Measurements from ENCODE around the gene SCP2. TPM values are rescaled to one million over a fixed set of nuclear protein-coding genes. Genes with fewer than 3 reads are reported as not detected.

The SCP2 gene
- polyA plus RNA-seq, 1 of the 3 experiments (the other 2 are of a cell fraction), result 49.5 TPM

DNA sequence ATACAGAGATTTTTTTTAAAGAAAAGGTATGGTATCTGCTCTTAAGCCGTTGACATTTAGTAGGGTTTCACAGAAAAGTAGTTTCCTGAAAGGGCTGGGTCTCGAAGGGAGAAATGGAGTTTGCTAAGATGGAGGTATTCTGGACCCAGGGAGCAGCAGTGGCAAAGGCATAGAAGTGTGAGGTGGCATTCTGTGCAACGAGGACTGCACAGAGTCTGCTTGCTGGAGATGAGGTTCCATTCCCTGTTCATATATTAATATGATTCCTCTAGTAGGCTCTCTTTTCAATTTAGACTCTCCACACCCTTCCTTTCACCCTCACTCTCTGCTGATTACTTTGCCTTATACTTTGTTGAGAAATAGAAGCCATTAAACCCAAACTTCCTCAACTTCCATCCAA, 96.5 kb downstream of the SCP2 start:
- WGBS (ENCODE audit: low lambda C conversion rate), result 88% methylated on average over 3 of the region's 3 CpGs
- Histone ChIP-seq H4K20me1 (ENCODE audit: insufficient read depth) (no peaks in the 10 kb centered on the region), H3K79me2 (ENCODE audit: insufficient read depth) (peaks cover 59% of the 10 kb centered on the region)

DNA sequence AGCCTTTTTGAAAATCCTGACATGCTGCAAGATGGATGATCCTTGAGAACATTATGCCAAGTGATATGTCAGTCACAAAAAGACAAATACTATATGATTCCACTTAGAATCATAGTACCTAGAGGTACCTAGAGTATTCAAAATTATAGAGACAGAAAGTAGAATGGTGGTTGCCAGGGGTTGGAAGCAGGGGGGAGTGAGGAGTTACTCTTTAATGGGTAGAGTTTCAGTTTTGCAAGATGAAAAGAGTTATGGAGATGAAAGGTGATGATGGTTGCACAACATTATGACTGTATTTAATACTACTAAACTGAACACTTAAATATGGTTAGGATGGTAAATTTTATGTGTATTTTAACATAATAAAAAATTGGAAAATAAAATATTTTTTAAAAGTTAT, 97.0 kb downstream of the SCP2 start:
- H3K9me3 ChIP-seq, result no peaks in the 10 kb centered on the region
- H2AFZ ChIP-seq (ENCODE audit: low read depth), result no peak overlapping the region
- H3K9me2 ChIP-seq, result no peaks in the 10 kb centered on the region
- peaks cover 0 to 9% of the 10 kb centered on the region in 2 experiments for H3K36me3 ChIP-seq (replicated peaks in 1 of 2; ENCODE audit: control insufficient read depth in 1 of 2, insufficient read depth in 2 of 2, low read length in 1 of 2)
- no peaks in the 10 kb centered on the region for H3F3A ChIP-seq (replicated peaks; ENCODE audit: insufficient read depth)
- no peak overlapping the region for H3K27ac ChIP-seq (ENCODE audit: low read depth in 2 of 2, low read length in 1 of 2)
- peaks cover 0 to 2% of the 10 kb centered on the region in 2 experiments; a peak in 2 of 4 replicates for H3K4me1 ChIP-seq (ENCODE audit: control insufficient read depth in 1 of 2, insufficient read depth in 2 of 2, low read depth in 1 of 2, low read length in 1 of 2)
- no peak overlapping the region for H3K4me2 ChIP-seq
- H3K79me2 ChIP-seq (ENCODE audit: insufficient read depth), result peaks cover 59% of the 10 kb centered on the region
- H3K27me3 ChIP-seq (ENCODE audit: insufficient read depth), result no peaks in the 10 kb centered on the region
- no peaks in the 10 kb centered on the region for H4K20me1 ChIP-seq (ENCODE audit: insufficient read depth)
- no peak overlapping the region for H3K9ac ChIP-seq
- DNase-seq, result no peak
- ChIA-PET CTCF (no interaction called here), POLR2A (no interaction called here)
- H3K4me3 ChIP-seq (ENCODE audit: low read depth in 2 of 2, low read length in 1 of 2), result no peak overlapping the region
- TF ChIP-seq, protein P1, sequence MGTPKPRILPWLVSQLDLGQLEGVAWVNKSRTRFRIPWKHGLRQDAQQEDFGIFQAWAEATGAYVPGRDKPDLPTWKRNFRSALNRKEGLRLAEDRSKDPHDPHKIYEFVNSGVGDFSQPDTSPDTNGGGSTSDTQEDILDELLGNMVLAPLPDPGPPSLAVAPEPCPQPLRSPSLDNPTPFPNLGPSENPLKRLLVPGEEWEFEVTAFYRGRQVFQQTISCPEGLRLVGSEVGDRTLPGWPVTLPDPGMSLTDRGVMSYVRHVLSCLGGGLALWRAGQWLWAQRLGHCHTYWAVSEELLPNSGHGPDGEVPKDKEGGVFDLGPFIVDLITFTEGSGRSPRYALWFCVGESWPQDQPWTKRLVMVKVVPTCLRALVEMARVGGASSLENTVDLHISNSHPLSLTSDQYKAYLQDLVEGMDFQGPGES (IDR thresholded peaks at IDR 0.05; ENCODE audit: low read depth, low read length), result no peak
- TF ChIP-seq RXRA (IDR thresholded peaks at IDR 0.05; ENCODE audit: borderline replicate concordance, low read depth) (no peak), TCF12 (IDR thresholded peaks at IDR 0.05) (no peak), ELF1 (IDR thresholded peaks at IDR 0.05) (no peak), JUND (IDR thresholded peaks at IDR 0.05) (no peak), SIN3A (IDR thresholded peaks at IDR 0.05; ENCODE audit: borderline replicate concordance, low read depth, low read length) (no peak), RCOR1 (IDR thresholded peaks at IDR 0.05; ENCODE audit: low read length) (no peak), EP300 (IDR thresholded peaks at IDR 0.05; ENCODE audit: borderline replicate concordance in 1 of 2, low read depth in 1 of 2, low read length in 1 of 2) (no peak), FOXJ3 (CRISPR knock-in tag; IDR thresholded peaks at IDR 0.05) (no peak), YY1 (IDR thresholded peaks at IDR 0.05; ENCODE audit: low read depth) (no peak), GABPA (IDR thresholded peaks at IDR 0.05; ENCODE audit: low read depth) (no peak)
- TF ChIP-seq, protein P2, sequence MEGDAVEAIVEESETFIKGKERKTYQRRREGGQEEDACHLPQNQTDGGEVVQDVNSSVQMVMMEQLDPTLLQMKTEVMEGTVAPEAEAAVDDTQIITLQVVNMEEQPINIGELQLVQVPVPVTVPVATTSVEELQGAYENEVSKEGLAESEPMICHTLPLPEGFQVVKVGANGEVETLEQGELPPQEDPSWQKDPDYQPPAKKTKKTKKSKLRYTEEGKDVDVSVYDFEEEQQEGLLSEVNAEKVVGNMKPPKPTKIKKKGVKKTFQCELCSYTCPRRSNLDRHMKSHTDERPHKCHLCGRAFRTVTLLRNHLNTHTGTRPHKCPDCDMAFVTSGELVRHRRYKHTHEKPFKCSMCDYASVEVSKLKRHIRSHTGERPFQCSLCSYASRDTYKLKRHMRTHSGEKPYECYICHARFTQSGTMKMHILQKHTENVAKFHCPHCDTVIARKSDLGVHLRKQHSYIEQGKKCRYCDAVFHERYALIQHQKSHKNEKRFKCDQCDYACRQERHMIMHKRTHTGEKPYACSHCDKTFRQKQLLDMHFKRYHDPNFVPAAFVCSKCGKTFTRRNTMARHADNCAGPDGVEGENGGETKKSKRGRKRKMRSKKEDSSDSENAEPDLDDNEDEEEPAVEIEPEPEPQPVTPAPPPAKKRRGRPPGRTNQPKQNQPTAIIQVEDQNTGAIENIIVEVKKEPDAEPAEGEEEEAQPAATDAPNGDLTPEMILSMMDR (IDR thresholded peaks at IDR 0.05), result no peak
- TF ChIP-seq, protein P3, sequence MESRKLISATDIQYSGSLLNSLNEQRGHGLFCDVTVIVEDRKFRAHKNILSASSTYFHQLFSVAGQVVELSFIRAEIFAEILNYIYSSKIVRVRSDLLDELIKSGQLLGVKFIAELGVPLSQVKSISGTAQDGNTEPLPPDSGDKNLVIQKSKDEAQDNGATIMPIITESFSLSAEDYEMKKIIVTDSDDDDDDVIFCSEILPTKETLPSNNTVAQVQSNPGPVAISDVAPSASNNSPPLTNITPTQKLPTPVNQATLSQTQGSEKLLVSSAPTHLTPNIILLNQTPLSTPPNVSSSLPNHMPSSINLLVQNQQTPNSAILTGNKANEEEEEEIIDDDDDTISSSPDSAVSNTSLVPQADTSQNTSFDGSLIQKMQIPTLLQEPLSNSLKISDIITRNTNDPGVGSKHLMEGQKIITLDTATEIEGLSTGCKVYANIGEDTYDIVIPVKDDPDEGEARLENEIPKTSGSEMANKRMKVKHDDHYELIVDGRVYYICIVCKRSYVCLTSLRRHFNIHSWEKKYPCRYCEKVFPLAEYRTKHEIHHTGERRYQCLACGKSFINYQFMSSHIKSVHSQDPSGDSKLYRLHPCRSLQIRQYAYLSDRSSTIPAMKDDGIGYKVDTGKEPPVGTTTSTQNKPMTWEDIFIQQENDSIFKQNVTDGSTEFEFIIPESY (IDR thresholded peaks at IDR 0.05; ENCODE audit: borderline replicate concordance, low read depth), result no peak

More for the DNA sequence above, 96.5 kb downstream of the SCP2 start:
- Histone ChIP-seq H3K4me2 (no peak overlapping the region), H3K9me3 (no peaks in the 10 kb centered on the region), H3K27me3 (ENCODE audit: insufficient read depth) (no peaks in the 10 kb centered on the region), H3K9me2 (no peaks in the 10 kb centered on the region), H3F3A (replicated peaks; ENCODE audit: insufficient read depth) (no peaks in the 10 kb centered on the region), H2AFZ (ENCODE audit: low read depth) (no peak overlapping the region), H3K36me3 (replicated peaks in 1 of 2; ENCODE audit: control insufficient read depth in 1 of 2, insufficient read depth in 2 of 2, low read length in 1 of 2) (peaks cover 0 to 9% of the 10 kb centered on the region in 2 experiments), H3K4me1 (ENCODE audit: control insufficient read depth in 1 of 2, insufficient read depth in 2 of 2, low read depth in 1 of 2, low read length in 1 of 2) (peaks cover 0 to 2% of the 10 kb centered on the region in 2 experiments; a peak in 2 of 4 replicates), H3K4me3 (ENCODE audit: low read depth in 2 of 2, low read length in 1 of 2) (no peak overlapping the region), H3K27ac (ENCODE audit: low read depth in 2 of 2, low read length in 1 of 2) (no peak overlapping the region), H3K9ac (no peak overlapping the region)
- ChIA-PET POLR2A (no interaction called here), CTCF (no interaction called here)
- no peak for TF ChIP-seq EP300 (IDR thresholded peaks at IDR 0.05; ENCODE audit: borderline replicate concordance in 1 of 2, low read depth in 1 of 2, low read length in 1 of 2)
- TF ChIP-seq FOXJ3 (CRISPR knock-in tag; IDR thresholded peaks at IDR 0.05), result no peak
- no peak for TF ChIP-seq GABPA (IDR thresholded peaks at IDR 0.05; ENCODE audit: low read depth)
- no peak for TF ChIP-seq SMC3 (IDR thresholded peaks at IDR 0.05; ENCODE audit: low read depth, low read length)
- TF ChIP-seq EZH2phosphoT487 (IDR thresholded peaks at IDR 0.05; ENCODE audit: borderline replicate concordance, low read depth), result no peak
- TF ChIP-seq, protein P2 (IDR thresholded peaks at IDR 0.05), result no peak
- TF ChIP-seq RXRA (IDR thresholded peaks at IDR 0.05; ENCODE audit: borderline replicate concordance, low read depth), result no peak
- TF ChIP-seq MXI1 (IDR thresholded peaks at IDR 0.05; ENCODE audit: low read depth, low read length), result no peak
- TF ChIP-seq FOSL2 (IDR thresholded peaks at IDR 0.05; ENCODE audit: borderline replicate concordance, low read depth), result no peak
- TF ChIP-seq ELF1 (IDR thresholded peaks at IDR 0.05), result no peak
- TF ChIP-seq RAD21 (IDR thresholded peaks at IDR 0.05; ENCODE audit: low read length), result no peak
- no peak for DNase-seq

Data from SK-N-SH (cell line).